HepG2 (cell line): Measurements from ENCODE around the gene YIF1A. TPM values are rescaled to one million over a fixed set of nuclear protein-coding genes. Genes with fewer than 3 reads are reported as not detected.
A peak's percentile ranks its signal among the peaks of the same experiment; 100 is the strongest.

Experiments used
- EED ChIP-seq: sonication (generic); formaldehyde crosslinking; IDR thresholded peaks from 2 replicates; pipeline ENCODE4 v1.5.0; 2020; ENCODE audit warnings: mild to moderate bottlenecking, missing genetic modification reagents
- EHMT2 ChIP-seq: fragments of 200-600 bp; sonication (generic); IDR thresholded peaks from 2 replicates; pipeline ENCODE4 v1.7.0; 2017; ENCODE audit warnings: antibody characterized with exemption, low read depth, low read length, borderline replicate concordance
- FIP1L1 ChIP-seq: fragments of 200-400 bp; formaldehyde crosslinking; IDR thresholded peaks from 2 replicates; pipeline ENCODE4 v1.6.1; 2018; ENCODE audit warnings: low read depth, mild to moderate bottlenecking, low read length, moderate library complexity, borderline replicate concordance; ENCODE audit not compliant: insufficient read depth
- HOXA5 ChIP-seq: sonication (generic); formaldehyde crosslinking; IDR thresholded peaks from 2 replicates; pipeline ENCODE4 v1.4.0; 2020; ENCODE audit warnings: missing genetic modification reagents
- LCORL ChIP-seq, 2 experiments: fragments of 450-650 bp in 1 of 2; sonication (generic) in 1 of 2; formaldehyde crosslinking in 1 of 2; IDR thresholded peaks; 2 replicates each; pipeline versions ENCODE4 v1.5.0 to v1.6.1; 2017 to 2020; ENCODE audit warnings: antibody characterized with exemption in 1 of 2, missing genetic modification reagents in 1 of 2
- SMAD1 ChIP-seq: sonication (generic); formaldehyde crosslinking; IDR thresholded peaks from 2 replicates; pipeline ENCODE4 v1.4.0; 2020; ENCODE audit warnings: missing genetic modification reagents, low read depth, mild to moderate bottlenecking, borderline replicate concordance
- STAG1 ChIP-seq: sonication (generic); formaldehyde crosslinking; IDR thresholded peaks from 2 replicates; pipeline ENCODE4 v1.4.0; 2020; ENCODE audit warnings: missing genetic modification reagents
- TCF7 ChIP-seq: sonication (generic); IDR thresholded peaks from 2 replicates; pipeline ENCODE4 v1.6.1; 2016; ENCODE audit warnings: antibody characterized with exemption, low read depth
- ZNF260 ChIP-seq: sonication (generic); formaldehyde crosslinking; IDR thresholded peaks from 2 replicates; pipeline ENCODE4 v1.4.0; 2020; ENCODE audit warnings: missing genetic modification reagents, low read depth, mild to moderate bottlenecking, borderline replicate concordance
- ZNF276 ChIP-seq: sonication (generic); formaldehyde crosslinking; IDR thresholded peaks from 2 replicates; pipeline ENCODE4 v1.4.0; 2020; ENCODE audit warnings: mild to moderate bottlenecking, low read depth, missing genetic modification reagents
- ZNF281 ChIP-seq: sonication (generic); formaldehyde crosslinking; IDR thresholded peaks from 2 replicates; pipeline ENCODE4 v1.4.0; 2020; ENCODE audit warnings: missing genetic modification reagents, borderline replicate concordance
- ZNF30 ChIP-seq: sonication (generic); formaldehyde crosslinking; IDR thresholded peaks from 2 replicates; pipeline ENCODE4 v1.5.0; 2020; ENCODE audit warnings: mild to moderate bottlenecking, missing genetic modification reagents
- ZNF460 ChIP-seq: sonication (generic); formaldehyde crosslinking; IDR thresholded peaks from 2 replicates; pipeline ENCODE4 v1.5.1; 2020; ENCODE audit warnings: missing genetic modification reagents, mild to moderate bottlenecking, borderline replicate concordance
- ZNF609 ChIP-seq: sonication (generic); formaldehyde crosslinking; IDR thresholded peaks from 2 replicates; pipeline ENCODE4 v1.4.0; 2020; ENCODE audit warnings: mild to moderate bottlenecking, missing genetic modification reagents, borderline replicate concordance
- ZNF749 ChIP-seq: sonication (generic); formaldehyde crosslinking; IDR thresholded peaks from 2 replicates; pipeline ENCODE4 v1.8.0; 2022; ENCODE audit warnings: mild to moderate bottlenecking, missing genetic modification reagents, moderate library complexity, borderline replicate concordance
- polyA plus RNA-seq, 8 experiments: library from polyadenylated mRNA; depleted of rRNA in 3 of 8; stranded (reverse) in 7 of 8; unstranded in 1 of 8; fragments of >200 nt; fragmentation: Illumina TruSeq in 4 of 8; extraction: Trizol in 4 of 8; gene quantifications; 2 replicates each; pipeline versions ENCODE4 v1.2.1 to v1.2.3, GENCODE V29; 2011 to 2016; ENCODE audit warnings: low read depth in 4 of 8, missing spikeins in 1 of 8, mixed read lengths in 1 of 8; ENCODE audit not compliant: insufficient read depth in 1 of 8
- total RNA-seq, 5 experiments: library from RNA; depleted of rRNA; stranded (reverse); fragments of >200 nt; fragmentation: Illumina TruSeq; extraction: Trizol; gene quantifications; 2 replicates each; pipeline ENCODE4 v1.2.3, GENCODE V29; 2016; ENCODE audit warnings: low read depth in 1 of 5

Gene YIF1A
- total and polyA plus RNA-seq, 2 of the 13 experiments (the other 11 are each of a cell fraction or from before 2014, with no cell fraction given) = 133 to 145 TPM

- TF ChIP-seq FIP1L1 (peak; percentile 40; the same call in 1 of the 2 replicates), LCORL (IDR thresholded peaks at IDR 0.05) (peak; percentile 91), LCORL (CRISPR knock-in tag; IDR thresholded peaks at IDR 0.05) (peak; percentile 66; the same call in 1 of the 2 replicates), ZNF276 (CRISPR knock-in tag) (no peak), TCF7 (no peak), EED (0 out of 2 replicates have a peak, but pooled peaks have one; percentile 1), ZNF609 (CRISPR knock-in tag) (peak; percentile 32; the same call in 1 of the 2 replicates), EHMT2 (no peak), ZNF460 (CRISPR knock-in tag) (no peak), SMAD1 (CRISPR knock-in tag) (no peak), ZNF281 (CRISPR knock-in tag) (no peak; the same call in 1 of the 2 replicates), ZNF749 (CRISPR knock-in tag) (peak; percentile 84; the same call in 1 of the 2 replicates), HOXA5 (CRISPR knock-in tag) (peak; percentile 69; the same call in 1 of the 2 replicates), ZNF260 (CRISPR knock-in tag) (no peak), STAG1 (CRISPR knock-in tag) (peak; percentile 89), ZNF30 (no peak)
Measured at GRCh38 chr11:66336234-66337102, 47.5 kb upstream of the YIF1A start, which contains the start of gene RIN1 (continued).
